Measurements from ENCODE around the gene CCDC82.

The CCDC82 gene

DNA sequence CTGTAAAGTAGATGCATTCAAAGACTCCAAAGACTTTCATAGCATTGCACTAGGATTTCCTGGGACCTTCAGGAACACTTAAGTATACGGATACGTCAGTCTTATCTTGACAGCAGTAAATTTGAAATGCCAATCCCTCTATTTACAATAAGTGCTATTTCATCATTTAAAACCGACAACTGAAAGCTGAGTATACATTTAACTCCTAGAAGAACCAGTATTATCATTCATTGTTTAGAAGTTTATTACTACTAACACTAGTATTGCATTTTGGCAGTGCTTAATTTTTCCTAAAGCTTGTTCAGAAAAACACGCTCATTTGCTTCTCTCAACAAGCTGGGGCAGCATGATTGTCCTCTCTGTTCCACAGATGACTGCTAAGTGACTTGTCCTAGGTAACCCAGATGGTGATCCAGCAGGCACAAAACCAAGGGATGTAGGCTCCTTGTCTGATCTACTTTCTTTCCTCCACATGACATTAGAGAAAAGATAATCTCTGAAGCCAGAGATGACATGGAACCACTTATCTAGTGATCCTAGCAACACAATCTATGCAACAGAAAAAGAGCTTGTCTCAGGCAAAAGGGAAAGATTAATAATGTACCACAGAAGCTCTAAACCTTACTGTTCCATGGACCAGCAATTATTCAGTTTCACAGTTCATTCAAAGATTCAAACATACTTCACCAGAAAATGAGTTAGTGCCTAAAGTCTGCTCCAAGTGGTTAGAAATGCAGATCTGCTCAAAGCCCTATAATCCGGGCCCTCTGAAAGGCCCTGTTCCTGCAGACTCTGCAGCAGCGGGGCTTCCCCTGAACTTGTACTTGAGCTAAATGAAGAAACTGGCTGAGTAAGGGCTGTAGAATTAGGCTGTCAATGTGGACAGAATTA lies 51.9 kb downstream of the CCDC82 start:
- Histone ChIP-seq H3K27ac (ENCODE audit: low read depth, low read length) (no peak overlapping the region), H3K79me2 (ENCODE audit: control insufficient read depth, insufficient read depth, low read length) (no peaks in the 10 kb centered on the region), H3K18ac (ENCODE audit: low read length) (no peak overlapping the region), H3K56ac (ENCODE audit: low read length) (no peak overlapping the region), H3K4me3 (ENCODE audit: low read length) (no peak overlapping the region), H2AK5ac (ENCODE audit: low read length) (no peak overlapping the region), H3K4me1 (ENCODE audit: control insufficient read depth, low read depth, low read length) (peaks cover 4% of the 10 kb centered on the region), H4K5ac (ENCODE audit: low read length) (no peak overlapping the region), H3K23ac (ENCODE audit: low read length) (no peak overlapping the region), H3K9ac (ENCODE audit: low read length) (no peak overlapping the region), H3K36me3 (ENCODE audit: control insufficient read depth, insufficient read depth, low read length) (no peaks in the 10 kb centered on the region), H3K79me1 (ENCODE audit: low read length) (no peaks in the 10 kb centered on the region), H3K27me3 (ENCODE audit: insufficient read depth, low read length, poor library complexity) (no peaks in the 10 kb centered on the region), H2BK5ac (ENCODE audit: low read length) (no peak overlapping the region), H2BK120ac (ENCODE audit: low read depth, low read length) (no peak overlapping the region), H2BK15ac (replicated peaks; ENCODE audit: low read depth) (peak overlapping the region; percentile 80), H3K4ac (ENCODE audit: low read depth, low read length) (no peak overlapping the region), H3K4me2 (ENCODE audit: low read length) (no peak overlapping the region), H4K8ac (ENCODE audit: low read depth, low read length) (no peak overlapping the region)
- no CpG with 5 or more reads among the region's 6 CpGs for WGBS (ENCODE audit: extremely low coverage, insufficient coverage, low lambda C conversion rate)
- DNase-seq, result no peak

DNA sequence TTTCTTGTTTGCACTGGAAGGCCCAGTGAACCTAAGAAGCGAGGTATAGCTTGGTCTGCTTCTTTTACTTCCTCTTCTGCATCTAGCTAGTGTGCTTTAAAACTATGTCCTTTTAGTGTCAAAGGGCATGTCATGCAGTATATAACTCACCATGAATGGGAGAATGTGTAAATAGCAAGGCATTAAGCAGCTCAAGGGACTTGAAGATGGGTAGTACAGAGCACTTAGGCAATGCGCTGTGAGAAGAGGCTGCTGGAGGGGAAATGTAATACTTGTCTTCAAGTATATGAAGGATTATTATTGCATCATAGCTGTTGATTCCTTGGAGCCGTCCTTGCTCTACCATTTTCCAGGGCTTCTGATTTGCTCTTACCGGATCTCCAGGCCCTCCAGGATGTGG lies 54.3 kb downstream of the CCDC82 start:
- DNase-seq, result no peak
- Histone ChIP-seq H2BK15ac (replicated peaks; ENCODE audit: low read depth) (no peak overlapping the region), H3K79me1 (ENCODE audit: low read length) (no peaks in the 10 kb centered on the region), H3K79me2 (ENCODE audit: control insufficient read depth, insufficient read depth, low read length) (no peaks in the 10 kb centered on the region), H3K27me3 (ENCODE audit: insufficient read depth, low read length, poor library complexity) (no peaks in the 10 kb centered on the region), H4K8ac (ENCODE audit: low read depth, low read length) (no peak overlapping the region), H3K9ac (ENCODE audit: low read length) (no peak overlapping the region), H3K27ac (ENCODE audit: low read depth, low read length) (no peak overlapping the region), H2BK5ac (ENCODE audit: low read length) (no peak overlapping the region), H3K18ac (ENCODE audit: low read length) (no peak overlapping the region), H2BK120ac (ENCODE audit: low read depth, low read length) (no peak overlapping the region), H3K56ac (ENCODE audit: low read length) (no peak overlapping the region), H3K4ac (ENCODE audit: low read depth, low read length) (no peak overlapping the region), H4K5ac (ENCODE audit: low read length) (no peak overlapping the region), H3K4me2 (ENCODE audit: low read length) (no peak overlapping the region), H3K4me3 (ENCODE audit: low read length) (no peak overlapping the region), H3K36me3 (ENCODE audit: control insufficient read depth, insufficient read depth, low read length) (no peaks in the 10 kb centered on the region), H3K23ac (ENCODE audit: low read length) (no peak overlapping the region), H3K4me1 (ENCODE audit: control insufficient read depth, low read depth, low read length) (peaks cover 8% of the 10 kb centered on the region), H2AK5ac (ENCODE audit: low read length) (no peak overlapping the region)
- WGBS (ENCODE audit: extremely low coverage, insufficient coverage, low lambda C conversion rate), result no CpG with 5 or more reads among the region's 4 CpGs

DNA sequence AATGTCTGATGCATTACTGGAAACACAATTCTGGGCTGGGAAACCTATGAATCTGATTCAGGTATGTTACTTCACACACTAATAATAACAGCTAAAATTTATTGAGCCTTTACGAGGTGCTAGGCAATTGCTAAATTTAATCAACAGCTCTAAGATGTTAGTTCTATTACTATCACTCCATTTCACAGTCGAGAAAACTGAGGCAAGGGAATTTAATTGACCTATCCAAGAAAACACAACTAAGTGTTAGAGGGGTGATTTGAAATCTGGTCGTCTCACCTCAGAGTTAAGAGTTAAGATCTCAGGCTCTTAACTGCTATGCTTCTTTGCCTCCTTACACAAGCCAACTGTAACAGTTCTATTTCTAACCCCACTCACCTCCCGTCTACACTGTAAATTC lies 55.5 kb downstream of the CCDC82 start:
- no peak overlapping the region for H4K8ac ChIP-seq (ENCODE audit: low read depth, low read length)
- WGBS (ENCODE audit: extremely low coverage, insufficient coverage, low lambda C conversion rate), result no CpG with 5 or more reads among the region's 4 CpGs
- DNase-seq, result no peak
- no peaks in the 10 kb centered on the region for H3K79me2 ChIP-seq (ENCODE audit: control insufficient read depth, insufficient read depth, low read length)
- H3K4me3 ChIP-seq (ENCODE audit: low read length), result no peak overlapping the region
- no peak overlapping the region for H3K4me2 ChIP-seq (ENCODE audit: low read length)
- peaks cover 8% of the 10 kb centered on the region for H3K4me1 ChIP-seq (ENCODE audit: control insufficient read depth, low read depth, low read length)
- no peak overlapping the region for H3K4ac ChIP-seq (ENCODE audit: low read depth, low read length)
- H2AK5ac ChIP-seq (ENCODE audit: low read length), result no peak overlapping the region
- no peak overlapping the region for H3K27ac ChIP-seq (ENCODE audit: low read depth, low read length)
- no peaks in the 10 kb centered on the region for H3K27me3 ChIP-seq (ENCODE audit: insufficient read depth, low read length, poor library complexity)
- no peak overlapping the region for H3K56ac ChIP-seq (ENCODE audit: low read length)
- H2BK15ac ChIP-seq (replicated peaks; ENCODE audit: low read depth), result no peak overlapping the region
- H4K5ac ChIP-seq (ENCODE audit: low read length), result no peak overlapping the region
- H3K23ac ChIP-seq (ENCODE audit: low read length), result no peak overlapping the region
- H3K9ac ChIP-seq (ENCODE audit: low read length), result no peak overlapping the region
- H2BK5ac ChIP-seq (ENCODE audit: low read length), result no peak overlapping the region
- no peaks in the 10 kb centered on the region for H3K36me3 ChIP-seq (ENCODE audit: control insufficient read depth, insufficient read depth, low read length)
- no peak overlapping the region for H2BK120ac ChIP-seq (ENCODE audit: low read depth, low read length)
- no peaks in the 10 kb centered on the region for H3K79me1 ChIP-seq (ENCODE audit: low read length)
- H3K18ac ChIP-seq (ENCODE audit: low read length), result no peak overlapping the region

DNA sequence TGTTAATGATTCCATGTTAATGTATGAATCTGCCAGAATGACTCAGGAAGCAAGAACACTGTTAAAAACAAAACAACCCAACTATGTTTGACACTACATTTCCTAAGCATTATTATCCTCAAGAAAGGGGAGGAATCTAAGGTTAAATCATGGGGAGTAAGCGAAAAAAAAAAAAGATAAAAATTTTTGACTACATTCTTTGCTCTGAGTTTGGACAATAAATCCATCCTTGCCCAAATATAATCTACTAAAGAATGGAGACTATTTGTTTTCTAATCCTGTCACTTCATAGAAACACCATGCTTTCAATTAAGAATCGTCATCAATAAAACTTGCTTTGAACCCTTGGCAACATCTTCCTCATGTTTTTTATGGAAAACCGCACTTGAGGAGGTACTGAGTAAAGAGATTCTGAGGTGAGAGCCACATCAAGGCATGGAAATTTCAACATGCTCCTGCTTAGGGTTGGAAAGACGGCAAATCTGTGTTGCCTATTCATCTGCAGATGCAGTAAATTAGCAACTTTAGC lies 56.5 kb downstream of the CCDC82 start:
- Histone ChIP-seq H3K18ac (ENCODE audit: low read length) (no peak overlapping the region), H3K27ac (ENCODE audit: low read depth, low read length) (no peak overlapping the region), H3K4me1 (ENCODE audit: control insufficient read depth, low read depth, low read length) (peaks cover 8% of the 10 kb centered on the region), H3K79me1 (ENCODE audit: low read length) (no peaks in the 10 kb centered on the region), H3K9ac (ENCODE audit: low read length) (no peak overlapping the region), H3K36me3 (ENCODE audit: control insufficient read depth, insufficient read depth, low read length) (no peaks in the 10 kb centered on the region), H3K4ac (ENCODE audit: low read depth, low read length) (no peak overlapping the region), H2BK5ac (ENCODE audit: low read length) (no peak overlapping the region), H2BK15ac (replicated peaks; ENCODE audit: low read depth) (no peak overlapping the region), H3K79me2 (ENCODE audit: control insufficient read depth, insufficient read depth, low read length) (no peaks in the 10 kb centered on the region), H3K56ac (ENCODE audit: low read length) (no peak overlapping the region), H3K23ac (ENCODE audit: low read length) (no peak overlapping the region), H3K4me3 (ENCODE audit: low read length) (no peak overlapping the region), H3K27me3 (ENCODE audit: insufficient read depth, low read length, poor library complexity) (no peaks in the 10 kb centered on the region), H2AK5ac (ENCODE audit: low read length) (no peak overlapping the region), H4K8ac (ENCODE audit: low read depth, low read length) (no peak overlapping the region), H4K5ac (ENCODE audit: low read length) (no peak overlapping the region), H2BK120ac (ENCODE audit: low read depth, low read length) (no peak overlapping the region), H3K4me2 (ENCODE audit: low read length) (no peak overlapping the region)
- WGBS (ENCODE audit: extremely low coverage, insufficient coverage, low lambda C conversion rate), result no CpG with 5 or more reads among the region's 4 CpGs
- no peak for DNase-seq

DNA sequence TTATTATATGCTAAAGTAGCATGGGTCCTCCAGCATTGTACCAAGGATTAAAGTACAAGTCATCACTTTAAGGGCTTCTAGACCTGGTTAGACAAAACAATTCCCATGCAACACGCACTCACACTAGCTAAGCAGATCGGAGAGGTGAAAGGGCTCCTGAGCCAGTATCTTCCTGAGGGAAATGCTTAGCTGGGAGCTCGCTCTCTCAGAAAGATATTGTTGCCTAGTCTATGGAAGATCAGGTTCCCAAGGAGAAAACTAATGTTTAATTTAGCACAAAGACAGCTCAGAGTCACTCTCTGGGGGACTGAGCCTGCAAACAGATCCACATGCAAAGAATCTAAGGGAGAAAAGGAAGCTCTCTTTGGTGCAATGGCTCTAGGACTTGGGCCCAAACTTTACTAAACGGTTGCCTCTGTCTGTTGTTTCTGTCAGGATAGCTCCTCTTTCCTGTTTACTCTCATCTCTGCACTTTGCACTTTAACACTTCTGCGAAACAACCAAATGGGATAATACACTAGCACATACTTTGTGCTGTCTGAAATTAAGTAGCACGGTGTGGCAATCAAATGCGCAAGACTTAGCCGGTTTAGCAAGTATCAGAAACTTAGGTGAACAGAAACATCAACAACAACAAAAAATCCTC lies 57.5 kb downstream of the CCDC82 start:
- H3K56ac ChIP-seq (ENCODE audit: low read length), result peak overlapping the region; percentile 54
- H3K23ac ChIP-seq (ENCODE audit: low read length), result no peak overlapping the region
- no peak overlapping the region for H3K4me3 ChIP-seq (ENCODE audit: low read length)
- no peak overlapping the region for H3K27ac ChIP-seq (ENCODE audit: low read depth, low read length)
- H4K8ac ChIP-seq (ENCODE audit: low read depth, low read length), result no peak overlapping the region
- H2BK15ac ChIP-seq (replicated peaks; ENCODE audit: low read depth), result no peak overlapping the region
- H3K18ac ChIP-seq (ENCODE audit: low read length), result peak overlapping the region; percentile 68
- no CpG with 5 or more reads among the region's 8 CpGs for WGBS (ENCODE audit: extremely low coverage, insufficient coverage, low lambda C conversion rate)
- peaks cover 8% of the 10 kb centered on the region for H3K4me1 ChIP-seq (ENCODE audit: control insufficient read depth, low read depth, low read length)
- no peaks in the 10 kb centered on the region for H3K79me1 ChIP-seq (ENCODE audit: low read length)
- H4K5ac ChIP-seq (ENCODE audit: low read length), result no peak overlapping the region
- peak overlapping the region; percentile 70 for H3K4ac ChIP-seq (ENCODE audit: low read depth, low read length)
- no peaks in the 10 kb centered on the region for H3K27me3 ChIP-seq (ENCODE audit: insufficient read depth, low read length, poor library complexity)
- no peaks in the 10 kb centered on the region for H3K36me3 ChIP-seq (ENCODE audit: control insufficient read depth, insufficient read depth, low read length)
- H2AK5ac ChIP-seq (ENCODE audit: low read length), result no peak overlapping the region
- H3K9ac ChIP-seq (ENCODE audit: low read length), result peak overlapping the region; percentile 27
- DNase-seq, result no peak
- H3K4me2 ChIP-seq (ENCODE audit: low read length), result no peak overlapping the region
- H3K79me2 ChIP-seq (ENCODE audit: control insufficient read depth, insufficient read depth, low read length), result no peaks in the 10 kb centered on the region
- H2BK120ac ChIP-seq (ENCODE audit: low read depth, low read length), result no peak overlapping the region
- no peak overlapping the region for H2BK5ac ChIP-seq (ENCODE audit: low read length)
